GM21367 (cell line): ENCODE results near the gene THAP4.
"Not testable (repeated sequence)": the region's sequence is repeated elsewhere in the genome, so short reads cannot be mapped to it uniquely, and the experiment has no call there.

Experiments used
- ATAC-seq: cut with Tn5 transposase; IDR thresholded peaks from one replicate; pipeline ENCODE4 v1.9.1; 2021; ENCODE audit not compliant: unreplicated experiment

The THAP4 gene

DNA sequence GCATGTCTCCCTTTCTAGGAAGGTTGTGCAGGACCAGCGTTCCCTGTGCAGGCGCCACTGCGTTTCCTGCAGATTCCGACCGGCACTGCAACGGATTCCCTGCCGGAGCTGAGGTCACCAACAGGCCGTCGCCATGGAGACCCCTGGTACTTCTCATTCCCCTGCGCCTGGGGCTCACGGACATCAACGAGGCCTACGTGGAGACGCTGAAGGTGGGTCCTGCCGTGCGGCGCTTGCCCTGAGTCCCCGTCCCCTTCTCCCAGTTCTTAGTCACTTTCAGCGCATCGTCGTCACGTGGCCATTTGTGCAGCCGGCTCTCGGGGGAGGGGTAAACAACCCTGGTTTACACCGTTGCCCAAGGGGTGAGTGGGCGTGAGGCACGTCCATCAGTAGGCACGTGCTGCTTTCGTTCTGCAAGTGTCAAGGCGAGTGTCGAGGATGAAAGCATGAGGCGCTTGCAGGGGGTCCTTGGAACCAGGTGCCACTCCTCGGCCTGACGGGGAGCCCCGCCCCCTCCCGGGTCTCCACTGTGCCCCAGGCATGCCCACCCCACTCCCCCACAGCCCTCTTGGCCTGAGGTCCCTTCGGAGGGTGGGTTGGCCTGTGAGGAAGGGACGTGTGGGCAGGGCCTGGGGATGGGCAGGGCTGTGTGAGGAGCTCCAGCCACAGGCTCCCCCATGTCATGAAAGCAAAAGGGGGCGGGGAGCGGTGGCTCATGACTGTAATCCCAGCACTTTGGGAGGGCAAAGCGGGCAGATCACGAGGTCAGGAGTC, 29.9 kb upstream of the THAP4 start:
- ATAC-seq = no peak

DNA sequence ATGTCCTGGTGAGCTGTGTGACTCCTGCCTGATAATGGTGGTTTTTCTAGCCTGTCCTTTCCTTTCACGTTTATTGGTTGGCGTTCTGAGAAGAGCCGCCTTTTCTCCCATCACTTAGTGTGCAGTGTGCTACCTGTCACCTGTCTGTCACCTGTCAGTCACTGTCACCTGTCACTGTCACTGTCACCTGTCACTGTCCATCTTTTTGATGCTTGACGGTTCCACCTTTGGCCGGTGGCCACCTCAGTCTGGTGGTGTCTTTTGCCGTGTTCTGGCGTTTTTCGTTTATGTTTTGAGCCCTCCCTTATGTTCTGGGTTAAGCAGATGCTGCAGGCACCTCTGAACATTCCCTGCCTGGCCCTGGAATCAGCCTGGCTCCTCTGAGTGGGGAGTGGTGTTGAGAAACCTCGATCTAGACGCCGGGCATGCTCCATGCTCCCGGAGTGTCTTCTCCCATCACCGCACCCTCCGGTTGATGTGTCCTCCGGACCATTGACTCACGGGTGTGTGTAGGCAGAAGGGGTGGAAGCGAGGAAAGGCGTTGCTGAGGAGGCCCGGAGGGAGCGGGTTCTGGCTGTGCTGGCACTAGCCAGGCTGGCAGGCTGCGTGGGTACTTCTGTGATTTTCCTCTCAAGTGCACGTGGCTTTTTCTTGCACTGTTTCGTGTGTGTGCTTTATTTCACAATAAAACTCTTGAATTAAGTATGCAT, 28.9 kb upstream of the THAP4 start:
- no peak for ATAC-seq

DNA sequence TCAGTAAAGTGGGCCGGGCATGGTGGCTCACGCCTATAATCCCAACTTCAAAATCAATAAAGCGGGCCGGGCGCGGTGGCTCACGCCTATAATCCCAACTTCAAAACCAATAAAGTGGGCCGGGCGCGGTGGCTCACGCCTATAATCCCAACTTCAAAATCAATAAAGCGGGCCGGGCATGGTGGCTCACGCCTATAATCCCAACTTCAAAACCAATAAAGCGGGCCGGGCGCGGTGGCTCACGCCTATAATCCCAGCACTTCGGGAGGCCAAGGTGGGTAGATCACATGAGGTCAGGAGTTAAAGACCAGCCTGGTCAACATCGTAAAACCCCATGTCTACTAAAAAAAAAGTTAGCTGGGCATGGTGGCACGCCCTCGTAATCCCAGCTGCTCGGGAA, 25.8 kb upstream of the THAP4 start:
- not testable (repeated sequence) for ATAC-seq

DNA sequence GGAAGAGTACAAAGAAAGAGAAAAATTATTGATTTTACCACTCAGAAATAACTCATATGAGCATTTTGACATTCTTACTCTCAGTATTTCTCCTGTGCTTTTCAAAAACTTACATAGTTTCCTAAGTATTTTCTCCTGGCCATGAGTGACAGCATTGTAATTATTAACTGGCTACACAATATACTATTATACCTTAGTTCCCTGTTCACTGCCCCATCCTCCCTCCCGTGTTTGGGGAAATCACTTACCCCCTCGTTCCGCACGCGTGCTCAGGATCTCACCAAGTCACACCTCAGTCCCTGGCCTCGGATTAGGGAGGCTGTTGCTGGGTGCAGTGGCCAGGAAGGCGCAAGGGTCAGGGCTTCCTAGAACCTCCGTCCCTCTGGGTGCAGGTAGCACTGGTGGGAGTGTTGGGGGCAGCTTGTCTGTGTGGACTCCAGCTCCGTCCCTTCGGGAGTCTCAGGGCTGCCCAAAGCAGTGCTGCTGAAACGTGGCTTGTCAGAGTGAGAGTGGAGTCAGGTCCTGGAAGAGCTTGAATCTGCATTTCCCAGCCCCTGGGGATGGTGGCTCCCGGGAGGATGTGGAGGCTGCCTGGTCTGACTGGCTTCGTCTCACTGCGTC, 23.7 kb upstream of the THAP4 start:
- ATAC-seq = no peak

DNA sequence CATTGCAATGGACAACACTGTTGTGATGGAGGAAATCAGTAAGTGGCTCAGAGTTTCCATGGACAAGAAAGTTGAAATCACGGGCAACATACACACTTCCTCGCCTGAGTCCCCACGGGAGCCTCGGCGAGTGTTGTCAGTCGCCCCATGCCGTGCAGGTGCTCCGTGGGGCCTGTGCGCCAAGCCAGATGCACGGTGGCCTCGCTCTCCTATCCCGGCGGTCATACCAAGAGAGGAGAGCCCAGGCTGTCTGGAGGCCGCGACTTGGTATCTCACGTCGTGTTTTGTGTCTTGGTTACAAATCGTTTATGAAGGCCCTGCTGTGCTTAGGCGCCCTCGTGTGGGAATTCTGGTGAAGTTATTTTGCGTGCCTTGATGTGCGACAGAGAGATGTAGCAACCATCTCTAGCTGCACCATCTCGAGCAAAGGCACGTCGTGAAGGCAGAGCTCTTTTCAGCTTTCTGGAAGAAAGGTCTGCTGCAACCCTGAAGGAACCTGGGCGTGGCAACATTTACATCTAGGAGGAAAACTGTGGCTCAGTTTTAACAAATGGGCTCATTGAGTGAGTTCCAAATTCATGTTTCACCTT, 22.3 kb upstream of the THAP4 start:
- no peak for ATAC-seq

DNA sequence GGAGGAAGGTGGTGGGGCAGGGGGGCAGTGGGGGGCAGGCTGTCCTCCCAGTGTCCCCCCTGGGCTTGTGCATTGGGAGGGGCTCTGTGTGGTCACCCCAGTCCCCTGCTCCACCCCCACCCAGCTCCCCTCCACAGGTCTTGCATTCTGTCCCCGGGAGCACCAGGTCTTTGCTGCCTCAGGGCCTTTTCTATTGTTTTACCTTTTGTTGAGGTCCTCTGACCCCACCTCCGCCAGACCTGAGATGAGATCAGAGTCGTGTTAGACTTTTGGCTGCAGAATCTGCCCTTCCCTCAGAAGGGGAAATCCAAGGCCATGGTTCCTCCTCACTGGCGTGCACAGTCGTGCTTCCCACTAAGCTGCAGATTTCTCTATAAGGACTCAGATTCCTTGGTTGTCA, 21.3 kb upstream of the THAP4 start:
- ATAC-seq = no peak

DNA sequence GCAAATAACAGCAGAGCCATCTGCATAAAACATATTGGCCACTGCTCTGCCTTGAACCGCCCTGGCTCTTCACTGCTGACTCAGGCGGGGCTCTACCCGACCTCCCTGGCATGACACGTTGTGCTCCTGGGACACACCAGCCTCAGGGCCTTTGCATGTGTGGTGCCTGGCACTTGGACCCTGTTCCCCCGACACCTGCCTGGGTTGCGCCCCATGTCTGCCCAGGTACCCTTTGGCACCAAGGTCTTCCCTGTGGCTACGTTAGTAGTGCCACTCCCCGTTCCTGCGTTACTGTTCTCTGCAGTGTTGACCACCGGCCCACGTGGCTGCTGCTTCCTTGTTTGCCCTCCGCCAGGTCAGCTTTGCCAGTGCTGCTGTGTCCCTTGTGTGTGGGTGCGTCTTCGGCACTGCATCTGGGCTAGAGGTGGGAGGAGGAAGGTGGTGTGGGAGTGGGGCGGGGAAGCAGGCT, 20.9 kb upstream of the THAP4 start:
- ATAC-seq = no peak

DNA sequence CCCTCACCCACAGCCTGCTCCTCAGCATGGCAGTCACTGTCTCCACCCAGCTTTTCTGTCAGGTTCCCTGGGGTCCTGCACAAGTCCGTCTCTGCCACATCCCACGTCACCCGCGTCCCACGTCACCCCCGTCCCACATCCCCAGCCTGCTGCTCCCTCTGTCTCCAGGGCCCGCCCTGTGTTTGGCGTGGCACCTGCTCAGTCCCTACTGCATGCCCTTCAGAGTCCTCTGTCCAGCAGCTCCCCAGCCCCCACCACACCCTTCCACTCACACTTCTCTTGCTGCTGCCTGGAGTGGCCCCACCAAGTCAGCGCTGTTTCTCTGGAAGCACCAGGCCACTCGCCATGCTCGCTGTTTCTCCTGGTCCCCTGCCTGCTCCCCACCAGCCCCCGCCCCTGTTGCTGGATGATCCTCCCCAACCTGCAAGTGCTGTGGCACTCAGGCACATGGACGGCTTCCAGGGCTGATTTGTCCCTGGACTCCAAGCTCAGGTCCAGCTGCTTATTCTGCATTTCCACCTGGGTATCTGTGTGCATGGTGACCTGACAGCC, 19.3 kb upstream of the THAP4 start:
- no peak for ATAC-seq

DNA sequence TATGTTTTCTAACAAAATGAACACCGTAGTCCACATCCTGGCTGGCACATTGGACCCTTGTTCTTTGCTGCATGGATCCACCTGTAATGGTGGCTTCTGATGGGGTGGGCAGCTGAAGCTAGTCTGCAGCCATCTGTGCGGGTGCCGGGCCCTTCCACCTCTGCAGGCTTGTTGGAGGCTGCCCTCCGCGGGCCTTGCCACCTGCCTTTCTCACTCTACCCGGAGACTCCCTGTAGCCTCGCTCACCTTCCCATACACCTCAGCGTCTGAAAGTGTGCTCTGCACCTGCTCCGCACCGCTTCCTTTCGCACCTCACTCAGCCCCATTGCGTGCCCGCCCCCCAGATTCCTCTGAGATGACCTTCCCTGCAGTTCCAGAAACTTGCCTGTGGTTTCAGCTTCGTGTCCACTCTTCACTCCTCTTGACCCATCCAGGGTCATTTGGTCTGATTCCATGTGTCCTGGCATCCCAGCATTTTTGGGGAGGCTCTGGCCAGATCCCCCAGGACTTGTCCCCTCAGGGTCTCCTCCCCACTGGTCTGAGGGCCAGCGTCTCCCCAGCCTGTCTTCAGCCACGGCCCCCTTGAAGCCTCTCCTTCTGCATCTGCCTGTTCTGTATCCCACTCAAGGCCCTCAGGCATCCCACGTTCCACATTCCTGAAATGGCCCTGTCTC, 18.7 kb upstream of the THAP4 start:
- no peak for ATAC-seq

DNA sequence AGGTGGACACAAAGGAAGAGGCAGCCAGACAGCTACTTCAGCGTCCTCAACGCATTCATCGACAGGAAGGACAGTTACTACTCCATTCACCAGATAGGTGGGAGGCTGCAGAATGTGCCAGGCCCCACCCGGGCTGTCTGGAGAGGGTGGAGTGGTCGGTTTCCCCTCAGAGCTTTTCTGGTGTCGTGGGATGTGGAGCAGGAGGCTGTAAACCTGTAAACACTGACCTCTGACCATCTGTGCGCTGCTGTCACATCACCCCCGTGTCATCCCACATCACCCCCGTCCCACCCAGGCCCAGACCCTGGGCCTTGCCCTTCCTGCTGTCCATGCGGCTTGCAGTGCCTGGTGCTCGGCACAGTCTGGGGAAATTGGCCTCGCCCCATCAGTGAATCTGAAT, 17.6 kb upstream of the THAP4 start:
- no peak for ATAC-seq

DNA sequence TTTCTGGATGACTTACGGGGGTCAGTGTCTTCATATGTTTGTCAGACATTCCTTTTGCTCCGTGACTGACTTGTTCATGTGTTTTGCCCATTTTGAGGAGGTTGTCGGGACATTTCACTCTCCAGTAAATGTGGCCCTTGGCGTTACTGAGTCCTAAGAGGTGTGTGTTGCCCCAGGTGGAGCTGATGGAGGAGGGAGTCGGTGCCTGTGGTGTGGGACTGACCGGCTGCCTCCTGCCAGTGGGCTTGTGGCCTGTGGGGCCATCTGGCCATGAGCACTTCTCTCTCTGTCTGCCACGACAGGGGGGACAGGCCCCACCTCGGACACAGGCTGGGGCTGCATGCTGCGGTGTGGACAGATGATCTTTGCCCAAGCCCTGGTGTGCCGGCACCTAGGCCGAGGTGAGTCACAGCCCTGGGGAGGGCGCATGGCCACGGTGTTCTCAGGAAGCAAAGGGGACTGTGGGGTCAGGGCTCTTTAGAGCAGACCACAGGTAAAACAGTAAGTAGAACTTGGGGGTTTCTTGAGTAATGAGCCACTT, 16.3 kb upstream of the THAP4 start:
- ATAC-seq = no peak

DNA sequence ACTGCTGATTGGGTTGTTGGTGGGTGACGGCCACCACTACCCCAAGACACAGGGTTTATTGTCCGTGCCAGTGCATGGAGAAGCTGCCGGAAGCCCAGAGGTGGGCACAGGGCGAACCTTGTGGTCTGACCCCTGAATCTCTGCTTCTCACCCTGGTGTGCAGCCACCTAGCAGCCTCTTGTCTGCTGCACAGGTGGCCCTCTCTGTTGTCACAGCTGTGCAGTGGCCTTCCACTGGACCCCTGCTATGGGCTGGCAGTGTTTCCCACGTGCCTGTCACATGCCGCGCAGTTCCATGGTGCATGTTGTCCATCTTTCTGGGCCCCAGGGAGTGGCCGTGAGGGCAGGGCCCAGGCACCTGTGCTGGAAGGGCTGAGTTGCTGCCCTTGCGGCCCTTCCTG, 15.8 kb upstream of the THAP4 start:
- ATAC-seq = no peak

DNA sequence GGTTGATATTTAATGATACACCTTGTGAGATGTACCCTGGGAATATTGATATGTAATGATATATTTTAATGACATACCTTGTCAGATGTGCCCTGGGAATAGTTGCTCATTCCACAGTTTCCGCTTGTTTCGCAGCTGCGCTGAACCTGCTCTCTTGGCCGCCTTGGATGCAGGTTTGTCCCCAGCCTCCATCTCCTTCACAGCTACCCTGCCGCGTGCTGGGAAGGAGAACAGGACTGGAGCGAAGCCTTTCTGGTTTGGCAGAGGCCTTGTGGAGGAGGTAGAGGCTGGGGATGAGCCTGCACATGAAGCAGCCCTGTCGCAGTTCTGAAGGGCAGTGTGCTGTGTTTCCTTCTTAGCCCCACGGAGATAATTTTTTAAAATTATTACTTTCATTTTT, 15.2 kb upstream of the THAP4 start:
- ATAC-seq = no peak

DNA sequence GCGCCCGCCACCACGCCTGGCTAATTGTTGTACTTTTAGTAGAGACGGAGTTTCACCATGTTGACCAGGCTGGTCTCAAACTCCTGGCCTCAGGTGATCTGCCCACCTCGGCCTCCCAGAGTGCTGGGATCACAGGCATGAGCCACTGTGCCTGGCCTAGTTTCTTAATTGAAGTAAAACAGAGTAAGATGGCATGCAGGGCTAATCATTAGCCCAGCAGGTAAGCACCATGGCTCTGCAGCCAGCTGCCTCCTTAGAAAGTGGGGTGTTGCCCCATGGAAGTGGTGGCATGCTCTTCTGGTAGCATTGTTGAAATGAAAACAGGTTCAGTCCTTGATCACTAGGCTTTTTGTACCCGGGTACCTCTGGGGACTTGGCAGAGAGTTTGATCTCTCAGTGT, 13.0 kb upstream of the THAP4 start:
- ATAC-seq = no peak

DNA sequence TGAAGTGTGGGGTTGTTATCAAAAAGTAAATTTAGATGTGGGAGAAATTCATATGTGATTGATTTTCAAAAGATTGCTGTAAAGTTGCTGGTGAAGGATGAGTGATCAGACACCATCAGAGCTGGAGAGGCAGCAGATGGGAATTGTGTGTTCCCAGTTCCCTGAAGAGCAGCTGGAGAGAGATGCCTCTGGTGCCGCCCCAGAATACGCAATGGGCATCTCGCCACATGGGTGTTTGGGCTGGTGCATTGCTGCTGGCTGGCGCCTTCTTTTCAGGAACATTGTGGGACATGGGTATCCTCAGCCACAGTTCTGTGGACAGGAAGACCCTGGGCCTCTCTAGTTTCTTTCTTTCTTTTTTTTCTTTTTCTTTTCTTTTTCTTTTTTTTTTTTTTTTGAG, 12.4 kb upstream of the THAP4 start:
- ATAC-seq = no peak

DNA sequence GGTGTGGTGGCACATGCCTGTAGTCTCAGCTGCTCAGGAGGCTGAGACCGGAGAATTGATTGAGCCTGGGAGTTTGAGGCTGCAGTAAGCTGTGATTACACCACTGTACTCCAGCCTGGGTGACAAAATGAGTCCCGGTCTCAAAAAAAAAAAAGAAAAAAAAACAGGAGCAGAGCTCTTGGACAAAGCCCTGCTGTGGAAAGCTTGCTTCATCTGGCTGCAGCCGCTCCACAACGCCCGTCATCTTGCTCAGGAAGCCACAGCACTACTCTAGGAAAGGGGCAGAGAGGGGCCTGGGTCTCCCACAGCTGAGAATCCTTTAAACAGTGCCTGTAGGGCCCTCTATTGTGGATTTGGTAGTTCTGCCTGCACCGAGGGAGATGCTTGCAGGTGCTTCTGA, 11.5 kb upstream of the THAP4 start:
- ATAC-seq = no peak

DNA sequence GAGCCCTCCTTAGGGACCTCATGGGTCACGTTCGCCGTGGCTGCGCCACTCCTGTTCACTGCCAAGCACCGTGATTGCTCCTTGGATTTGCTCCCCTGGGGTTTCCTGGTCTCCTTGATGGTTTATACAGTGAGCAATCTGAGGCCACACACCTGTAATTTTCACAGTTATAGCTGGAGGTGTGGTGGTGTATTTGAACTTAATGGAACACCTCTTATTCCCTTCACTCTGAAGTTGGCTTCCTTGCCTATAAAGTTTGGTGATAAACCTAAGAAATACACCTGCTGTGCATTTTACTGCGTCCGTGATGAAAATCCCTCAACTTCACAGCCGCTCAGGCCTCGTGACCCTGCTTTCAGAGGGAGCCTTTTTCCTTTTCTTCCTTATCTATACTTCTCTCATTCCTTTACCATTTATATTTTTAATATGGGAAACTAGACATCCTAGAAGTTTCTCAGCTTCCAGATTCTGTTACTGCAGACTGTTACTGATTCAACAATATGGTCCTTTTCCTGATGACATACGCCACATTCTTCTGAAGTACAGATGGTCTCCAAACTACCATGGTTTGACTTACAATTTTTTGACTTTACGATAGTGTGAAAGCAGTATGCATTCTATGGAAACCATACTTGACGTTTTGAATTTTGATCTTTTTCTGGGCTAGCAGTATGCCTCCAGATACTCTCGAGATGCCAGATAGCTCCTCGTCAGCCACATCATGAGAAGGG, 9.1 kb upstream of the THAP4 start:
- no peak for ATAC-seq

DNA sequence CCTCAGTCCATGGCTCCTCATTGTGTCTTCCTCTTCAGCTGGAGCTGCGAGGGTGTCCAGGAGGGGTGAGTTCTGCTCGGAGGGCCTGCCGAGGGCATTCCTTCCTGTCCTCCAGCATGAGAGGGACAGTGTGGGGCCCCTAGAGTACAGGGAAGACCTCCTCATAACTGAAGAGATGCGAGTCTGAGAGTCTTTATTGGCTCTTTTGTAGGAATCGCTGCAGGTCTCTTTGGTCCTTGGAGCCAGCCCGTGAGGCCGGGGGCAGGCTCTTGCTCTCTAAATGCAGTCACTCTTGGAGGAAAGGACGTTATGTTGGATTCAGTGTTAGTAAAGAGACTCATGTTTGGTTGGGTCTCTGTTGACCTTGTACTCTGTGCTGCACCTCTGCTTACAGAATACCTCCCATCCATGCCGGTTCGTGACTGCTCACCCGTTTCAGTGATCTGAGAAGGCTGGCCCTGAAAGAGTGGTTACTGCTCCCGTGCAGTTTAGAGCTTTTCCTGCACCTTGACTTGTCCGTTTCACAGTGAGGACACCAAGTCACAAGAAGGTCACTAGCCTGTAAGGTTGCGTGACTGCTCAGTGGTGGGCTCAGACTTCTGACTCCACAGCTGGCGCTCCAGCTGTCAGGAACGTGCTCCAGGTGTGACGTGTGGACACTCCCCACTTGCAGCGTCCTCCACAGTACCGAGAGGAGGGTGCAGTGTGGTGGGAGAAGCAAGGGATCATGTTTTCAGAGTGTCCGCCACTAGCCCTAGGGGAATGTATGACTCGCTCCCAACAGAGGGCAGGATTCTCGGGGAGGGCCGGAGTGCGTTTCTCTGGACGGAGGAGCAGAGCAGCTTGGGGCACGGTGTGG, 8.3 kb upstream of the THAP4 start:
- no peak for ATAC-seq

DNA sequence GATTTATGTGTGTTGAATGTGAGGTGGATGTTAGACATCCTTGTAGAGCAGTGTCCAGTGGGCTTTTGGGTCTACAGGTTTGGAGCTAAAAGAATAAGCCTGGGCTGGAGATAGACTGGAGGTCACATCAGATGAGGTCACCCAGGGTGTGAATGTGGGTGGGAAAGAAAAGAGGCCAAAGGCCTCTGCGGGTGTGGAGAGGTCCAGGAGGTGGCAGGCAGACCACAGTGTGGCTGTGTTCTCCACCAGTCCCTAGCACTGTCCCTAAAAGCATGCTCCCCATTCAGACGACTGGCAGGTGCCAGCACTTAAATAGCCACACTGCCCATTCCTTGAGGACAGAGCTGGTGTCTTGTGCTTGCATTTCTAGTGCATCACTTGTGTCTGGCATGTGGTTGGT, 4.7 kb upstream of the THAP4 start:
- no peak for ATAC-seq
